Peyer's patch (tissue), 4 donors: ENCODE measurements around the gene CACNA1I. TPM values are rescaled to one million over a fixed set of nuclear protein-coding genes. Genes with fewer than 3 reads are reported as not detected.

ENCODE experiments used
- DNase-seq, 3 donors: peaks; one replicate each; pipeline ENCODE4 v3.0.0-alpha.2; 2017 to 2019
- H3K27ac ChIP-seq, 4 donors: fragments of 200-600 bp; sonication (generic); one replicate each; pipeline ENCODE4 v1.5.1; 2016 to 2019
- H3K27me3 ChIP-seq, 2 donors: fragments of 200-600 bp; sonication (generic); one replicate each; pipeline ENCODE4 v1.5.1; 2019
- H3K36me3 ChIP-seq, 3 donors: fragments of 200-600 bp; sonication (generic); one replicate each; pipeline ENCODE4 v1.5.1; 2016 to 2019
- H3K4me1 ChIP-seq, 4 donors: fragments of 200-600 bp; sonication (generic); one replicate each; pipeline ENCODE4 v1.5.1; 2016 to 2019
- H3K4me3 ChIP-seq, 4 donors: fragments of 200-600 bp; sonication (generic); 1 replicate in 3 of 4; 2 replicates in 1 of 4; pipeline ENCODE4 v1.5.1; 2016 to 2019; ENCODE audit warnings: mild to moderate bottlenecking in 1 of 4
- H3K9me3 ChIP-seq, 4 donors: fragments of 200-600 bp; sonication (generic); one replicate each; pipeline ENCODE4 v1.5.1; 2016 to 2019; ENCODE audit warnings: mild to moderate bottlenecking in 1 of 4
- POLR2A ChIP-seq, 2 donors: fragments of 450-650 bp; IDR thresholded peaks; one replicate each; pipeline ENCODE4 v1.5.1; 2017; ENCODE audit warnings: antibody characterized with exemption in 2 of 2, mild to moderate bottlenecking in 2 of 2, moderate library complexity in 2 of 2
- total RNA-seq, 4 donors: library from RNA; depleted of rRNA; stranded (reverse); fragments of >200 nt; gene quantifications; one replicate each; pipeline ENCODE4 v1.1.0, GENCODE V29; 2016
- TF ChIP-seq, protein P1 (sequence below), 6 experiments: fragments of 450-650 bp in 4 of 6; fragments of 200-600 bp in 2 of 6; sonication (generic) in 1 of 6; IDR thresholded peaks; one replicate each; pipeline ENCODE4 v1.5.1; 2017 to 2019; ENCODE audit warnings: antibody characterized with exemption in 6 of 6, mild to moderate bottlenecking in 3 of 6, moderate library complexity in 1 of 6

CACNA1I gene
- total RNA-seq, 4 donors from 2014 or later: 0.95 to 6.6 (median 1.6) TPM

DNA sequence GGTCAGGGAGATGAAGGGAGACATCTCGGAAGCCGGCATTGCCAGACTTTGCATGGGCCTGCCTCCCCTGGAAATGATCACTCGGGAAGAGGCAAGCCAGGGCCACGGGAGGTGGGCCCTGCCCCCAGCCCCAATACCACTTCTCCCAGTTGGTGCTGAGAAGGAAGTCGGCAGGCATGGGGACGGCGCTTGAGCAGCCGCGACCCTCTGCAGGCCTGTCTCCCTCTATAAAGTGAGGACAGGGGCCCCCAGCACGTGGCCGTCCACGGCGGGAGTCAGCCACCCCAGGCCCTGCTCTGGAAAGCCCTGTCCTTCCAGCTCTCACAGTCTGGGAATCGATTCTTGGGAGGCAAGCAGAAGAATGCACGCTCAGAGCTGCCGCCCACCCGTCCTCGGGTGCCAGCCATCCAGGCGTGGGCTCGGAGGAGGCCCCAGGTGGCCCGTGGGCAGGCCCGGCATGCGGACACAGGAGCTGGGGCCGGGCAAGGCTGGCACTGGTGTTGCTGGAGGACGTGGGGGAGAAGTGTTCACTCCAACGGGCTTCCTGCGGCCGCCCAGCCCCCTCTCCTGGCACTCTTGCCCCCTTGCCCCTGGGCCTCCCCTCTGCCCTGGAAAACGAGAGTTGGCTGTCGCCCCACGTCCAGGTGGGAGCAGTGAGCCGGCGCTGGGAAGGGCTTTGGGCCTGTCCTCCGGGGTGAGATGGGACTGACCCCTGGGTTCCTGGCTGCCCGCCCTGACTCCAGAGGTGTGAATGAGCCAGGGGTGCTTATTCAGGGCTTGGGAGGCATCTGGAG, 77.5 kb downstream of the CACNA1I start:
- H3K27me3 ChIP-seq: no peaks in the 10 kb centered on the region
- DNase-seq: no peak
- no peak overlapping the region for H3K27ac ChIP-seq
- H3K36me3 ChIP-seq: no peaks in the 10 kb centered on the region
- no peak overlapping the region for H3K4me3 ChIP-seq
- no peak for TF ChIP-seq POLR2A (IDR thresholded peaks at IDR 0.05)
- TF ChIP-seq, protein P1, sequence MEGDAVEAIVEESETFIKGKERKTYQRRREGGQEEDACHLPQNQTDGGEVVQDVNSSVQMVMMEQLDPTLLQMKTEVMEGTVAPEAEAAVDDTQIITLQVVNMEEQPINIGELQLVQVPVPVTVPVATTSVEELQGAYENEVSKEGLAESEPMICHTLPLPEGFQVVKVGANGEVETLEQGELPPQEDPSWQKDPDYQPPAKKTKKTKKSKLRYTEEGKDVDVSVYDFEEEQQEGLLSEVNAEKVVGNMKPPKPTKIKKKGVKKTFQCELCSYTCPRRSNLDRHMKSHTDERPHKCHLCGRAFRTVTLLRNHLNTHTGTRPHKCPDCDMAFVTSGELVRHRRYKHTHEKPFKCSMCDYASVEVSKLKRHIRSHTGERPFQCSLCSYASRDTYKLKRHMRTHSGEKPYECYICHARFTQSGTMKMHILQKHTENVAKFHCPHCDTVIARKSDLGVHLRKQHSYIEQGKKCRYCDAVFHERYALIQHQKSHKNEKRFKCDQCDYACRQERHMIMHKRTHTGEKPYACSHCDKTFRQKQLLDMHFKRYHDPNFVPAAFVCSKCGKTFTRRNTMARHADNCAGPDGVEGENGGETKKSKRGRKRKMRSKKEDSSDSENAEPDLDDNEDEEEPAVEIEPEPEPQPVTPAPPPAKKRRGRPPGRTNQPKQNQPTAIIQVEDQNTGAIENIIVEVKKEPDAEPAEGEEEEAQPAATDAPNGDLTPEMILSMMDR (IDR thresholded peaks at IDR 0.05): no peak
- H3K9me3 ChIP-seq: no peaks in the 10 kb centered on the region
- H3K4me1 ChIP-seq: no peaks in the 10 kb centered on the region

DNA sequence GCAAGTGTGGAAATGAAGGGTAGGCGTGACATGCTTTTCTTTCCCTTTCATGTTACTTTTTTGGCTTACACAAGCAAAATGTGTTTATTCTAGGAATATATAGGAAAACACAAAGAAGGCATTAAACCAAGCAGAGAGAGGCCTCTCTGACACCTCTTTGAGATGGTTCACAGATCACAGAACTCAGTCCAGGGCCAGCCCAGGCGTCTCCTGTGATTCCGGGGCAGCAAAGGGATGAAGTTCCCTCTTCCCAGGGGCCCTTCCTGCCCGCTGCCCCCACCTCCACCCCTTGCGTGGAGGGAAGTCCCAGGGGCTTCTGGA, 78.0 kb downstream of the CACNA1I start:
- no peaks in the 10 kb centered on the region for H3K4me1 ChIP-seq
- no peak for DNase-seq
- TF ChIP-seq, protein P1 (IDR thresholded peaks at IDR 0.05): no peak
- TF ChIP-seq POLR2A (IDR thresholded peaks at IDR 0.05): no peak
- H3K9me3 ChIP-seq: no peaks in the 10 kb centered on the region
- no peaks in the 10 kb centered on the region for H3K36me3 ChIP-seq
- no peak overlapping the region for H3K27ac ChIP-seq
- H3K4me3 ChIP-seq: no peak overlapping the region
- H3K27me3 ChIP-seq: no peaks in the 10 kb centered on the region

DNA sequence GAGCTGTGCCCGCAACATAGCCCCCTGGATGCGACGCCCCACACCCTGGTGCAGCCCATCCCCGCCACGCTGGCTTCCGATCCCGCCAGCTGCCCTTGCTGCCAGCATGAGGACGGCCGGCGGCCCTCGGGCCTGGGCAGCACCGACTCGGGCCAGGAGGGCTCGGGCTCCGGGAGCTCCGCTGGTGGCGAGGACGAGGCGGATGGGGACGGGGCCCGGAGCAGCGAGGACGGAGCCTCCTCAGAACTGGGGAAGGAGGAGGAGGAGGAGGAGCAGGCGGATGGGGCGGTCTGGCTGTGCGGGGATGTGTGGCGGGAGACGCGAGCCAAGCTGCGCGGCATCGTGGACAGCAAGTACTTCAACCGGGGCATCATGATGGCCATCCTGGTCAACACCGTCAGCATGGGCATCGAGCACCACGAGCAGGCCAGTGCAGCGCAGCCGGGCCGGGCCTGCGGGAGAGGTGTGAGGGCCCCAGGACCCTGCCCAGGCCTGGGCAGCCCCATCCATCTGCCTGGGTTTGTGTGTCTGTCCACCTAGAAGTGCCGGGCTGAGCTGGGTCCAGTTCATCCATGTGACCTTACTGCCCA, 79.0 kb downstream of the CACNA1I start:
- Histone ChIP-seq H3K9me3 (no peaks in the 10 kb centered on the region), H3K27me3 (no peaks in the 10 kb centered on the region), H3K4me3 (no peak overlapping the region), H3K27ac (no peak overlapping the region), H3K4me1 (no peaks in the 10 kb centered on the region), H3K36me3 (no peaks in the 10 kb centered on the region)
- TF ChIP-seq, protein P1 (IDR thresholded peaks at IDR 0.05): no peak
- TF ChIP-seq POLR2A (IDR thresholded peaks at IDR 0.05): no peak
- DNase-seq: no peak

DNA sequence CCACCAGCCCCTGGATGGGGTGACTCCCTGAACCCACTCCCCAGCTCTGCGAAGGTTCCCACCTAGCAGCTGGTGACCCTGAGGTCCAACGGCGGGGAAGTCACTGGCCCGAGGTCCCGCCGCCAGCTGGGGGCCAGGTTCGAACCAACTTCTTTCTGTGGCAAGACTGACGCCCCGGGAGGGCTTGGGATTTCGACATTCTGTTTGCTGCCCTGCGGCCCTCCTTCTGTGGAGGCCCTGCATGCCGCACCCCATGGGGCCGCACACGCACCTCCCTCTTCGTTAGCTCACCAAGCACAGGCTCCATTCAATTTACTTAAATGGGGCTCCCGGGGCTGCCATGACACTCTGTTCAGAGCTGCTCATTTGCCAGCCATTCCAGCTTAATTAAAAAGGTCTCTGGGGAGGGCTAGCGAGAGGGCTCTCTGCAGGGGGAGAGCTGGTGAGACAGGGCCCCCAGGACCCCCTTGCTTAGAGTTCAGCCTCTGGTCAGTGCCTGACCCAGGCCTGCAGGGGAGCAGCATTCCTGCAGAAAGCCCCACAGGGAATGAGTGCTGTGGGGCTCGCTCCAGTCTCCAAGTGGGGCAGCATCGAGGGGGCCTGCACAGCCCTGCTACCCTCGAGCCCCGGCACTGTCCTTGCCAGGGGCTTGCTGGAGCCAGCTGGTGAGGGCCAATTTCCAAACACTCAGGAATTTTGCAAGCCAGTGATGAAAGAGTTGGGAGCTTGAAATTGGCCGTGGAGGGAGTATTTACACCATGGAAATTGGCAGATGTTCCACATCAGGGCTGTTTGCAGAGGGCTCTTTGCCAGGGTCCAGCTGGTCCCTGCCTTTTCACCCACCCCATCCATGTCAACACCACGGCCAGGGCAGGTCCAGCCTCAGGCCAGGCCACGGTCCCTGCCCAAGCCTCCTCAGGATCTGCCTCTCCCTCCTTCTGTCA, 80.8 kb downstream of the CACNA1I start:
- no peak for DNase-seq

More for the DNA sequence above, 80.8 kb downstream of the CACNA1I start:
- Histone ChIP-seq H3K27ac (no peak overlapping the region), H3K36me3 (no peaks in the 10 kb centered on the region), H3K27me3 (no peaks in the 10 kb centered on the region), H3K4me3 (no peak overlapping the region), H3K4me1 (no peaks in the 10 kb centered on the region), H3K9me3 (no peaks in the 10 kb centered on the region)
- no peak for TF ChIP-seq POLR2A (IDR thresholded peaks at IDR 0.05)
- TF ChIP-seq, protein P1 (IDR thresholded peaks at IDR 0.05): no peak
